Measurements from ENCODE around the gene DSCAM.

DNA sequence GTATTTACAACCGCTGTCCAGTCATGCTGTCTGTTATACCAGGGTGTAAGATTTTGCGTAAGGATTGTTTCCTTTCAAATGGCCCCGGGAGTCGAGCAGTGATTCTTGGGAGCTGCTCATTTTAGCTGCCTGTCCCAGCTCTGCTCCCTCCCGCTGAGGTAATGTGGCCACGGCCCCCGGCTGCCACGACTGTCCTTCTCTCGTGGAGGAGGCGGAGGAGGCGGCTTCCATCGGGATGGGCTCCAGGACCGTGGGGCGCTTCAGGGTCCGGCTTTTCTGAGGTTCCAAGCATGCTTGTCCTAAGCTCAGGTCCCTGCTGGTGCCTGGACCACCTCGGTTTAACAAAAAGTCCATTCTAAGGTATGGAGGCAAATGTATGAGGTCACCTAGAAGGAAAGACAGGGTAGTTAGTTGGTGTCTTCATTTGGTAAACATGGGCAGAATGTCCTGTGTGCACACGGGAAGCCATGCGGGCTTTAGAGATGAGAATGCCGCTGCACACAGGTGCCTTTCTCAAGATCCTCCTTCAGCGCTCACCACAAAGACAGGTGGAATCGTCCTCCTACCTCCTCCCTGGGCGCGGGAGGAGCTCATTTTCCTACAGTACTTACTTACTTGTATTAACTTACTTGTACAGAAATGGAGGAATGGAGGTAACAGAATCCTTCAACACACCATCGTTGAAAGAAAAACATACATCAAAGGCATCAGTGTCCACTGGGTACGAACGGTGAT, 833.8 kb downstream of the DSCAM start:
- TF ChIP-seq, protein P1, sequence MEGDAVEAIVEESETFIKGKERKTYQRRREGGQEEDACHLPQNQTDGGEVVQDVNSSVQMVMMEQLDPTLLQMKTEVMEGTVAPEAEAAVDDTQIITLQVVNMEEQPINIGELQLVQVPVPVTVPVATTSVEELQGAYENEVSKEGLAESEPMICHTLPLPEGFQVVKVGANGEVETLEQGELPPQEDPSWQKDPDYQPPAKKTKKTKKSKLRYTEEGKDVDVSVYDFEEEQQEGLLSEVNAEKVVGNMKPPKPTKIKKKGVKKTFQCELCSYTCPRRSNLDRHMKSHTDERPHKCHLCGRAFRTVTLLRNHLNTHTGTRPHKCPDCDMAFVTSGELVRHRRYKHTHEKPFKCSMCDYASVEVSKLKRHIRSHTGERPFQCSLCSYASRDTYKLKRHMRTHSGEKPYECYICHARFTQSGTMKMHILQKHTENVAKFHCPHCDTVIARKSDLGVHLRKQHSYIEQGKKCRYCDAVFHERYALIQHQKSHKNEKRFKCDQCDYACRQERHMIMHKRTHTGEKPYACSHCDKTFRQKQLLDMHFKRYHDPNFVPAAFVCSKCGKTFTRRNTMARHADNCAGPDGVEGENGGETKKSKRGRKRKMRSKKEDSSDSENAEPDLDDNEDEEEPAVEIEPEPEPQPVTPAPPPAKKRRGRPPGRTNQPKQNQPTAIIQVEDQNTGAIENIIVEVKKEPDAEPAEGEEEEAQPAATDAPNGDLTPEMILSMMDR (IDR thresholded peaks at IDR 0.05) = no peak
- no peak for TF ChIP-seq EZH2 (IDR thresholded peaks at IDR 0.05)
